Measurements from ENCODE around the gene FAM120AOS.

GRCh38 chr9:93496285-93496684 lies 42.9 kb upstream of the FAM120AOS start:
- no peak for TF ChIP-seq ZNF76 (tag by site-specific recombination; IDR thresholded peaks at IDR 0.05; ENCODE audit: borderline replicate concordance, low read depth)
- no peak for TF ChIP-seq ZNF148 (tag by site-specific recombination; IDR thresholded peaks at IDR 0.05; ENCODE audit: borderline replicate concordance)
- TF ChIP-seq ZNF138 (tag by site-specific recombination; IDR thresholded peaks at IDR 0.05; ENCODE audit: borderline replicate concordance): no peak
- TF ChIP-seq, protein P1, sequence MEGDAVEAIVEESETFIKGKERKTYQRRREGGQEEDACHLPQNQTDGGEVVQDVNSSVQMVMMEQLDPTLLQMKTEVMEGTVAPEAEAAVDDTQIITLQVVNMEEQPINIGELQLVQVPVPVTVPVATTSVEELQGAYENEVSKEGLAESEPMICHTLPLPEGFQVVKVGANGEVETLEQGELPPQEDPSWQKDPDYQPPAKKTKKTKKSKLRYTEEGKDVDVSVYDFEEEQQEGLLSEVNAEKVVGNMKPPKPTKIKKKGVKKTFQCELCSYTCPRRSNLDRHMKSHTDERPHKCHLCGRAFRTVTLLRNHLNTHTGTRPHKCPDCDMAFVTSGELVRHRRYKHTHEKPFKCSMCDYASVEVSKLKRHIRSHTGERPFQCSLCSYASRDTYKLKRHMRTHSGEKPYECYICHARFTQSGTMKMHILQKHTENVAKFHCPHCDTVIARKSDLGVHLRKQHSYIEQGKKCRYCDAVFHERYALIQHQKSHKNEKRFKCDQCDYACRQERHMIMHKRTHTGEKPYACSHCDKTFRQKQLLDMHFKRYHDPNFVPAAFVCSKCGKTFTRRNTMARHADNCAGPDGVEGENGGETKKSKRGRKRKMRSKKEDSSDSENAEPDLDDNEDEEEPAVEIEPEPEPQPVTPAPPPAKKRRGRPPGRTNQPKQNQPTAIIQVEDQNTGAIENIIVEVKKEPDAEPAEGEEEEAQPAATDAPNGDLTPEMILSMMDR (tag by site-specific recombination; IDR thresholded peaks at IDR 0.05): no peak
- TF ChIP-seq ZBTB7A (tag by site-specific recombination; IDR thresholded peaks at IDR 0.05; ENCODE audit: low read depth): no peak
- no peak for TF ChIP-seq ZNF449 (tag by site-specific recombination; IDR thresholded peaks at IDR 0.05)
- no peak for TF ChIP-seq ZNF274 (IDR thresholded peaks at IDR 0.05; ENCODE audit: low read length)
- no peak for TF ChIP-seq ZNF274 (tag by site-specific recombination; IDR thresholded peaks at IDR 0.05; ENCODE audit: borderline replicate concordance)
- no peak for TF ChIP-seq ZNF239 (tag by site-specific recombination; IDR thresholded peaks at IDR 0.05)
- no peak for TF ChIP-seq ZNF510 (tag by site-specific recombination; IDR thresholded peaks at IDR 0.05; ENCODE audit: insufficient replicate concordance)
- TF ChIP-seq ZNF707 (tag by site-specific recombination; IDR thresholded peaks at IDR 0.05): no peak
- no peak for TF ChIP-seq YY1 (tag by site-specific recombination; IDR thresholded peaks at IDR 0.05)

Data from HEK293 (cell line).